Smooth muscle cell (in vitro differentiated cells): Measurements from ENCODE around the gene SRGAP1. TPM values are rescaled to one million over a fixed set of nuclear protein-coding genes. Genes with fewer than 3 reads are reported as not detected.

Experiments used
- DNase-seq: peaks from one replicate; lab custom pipeline; 2025; ENCODE audit not compliant: unreplicated experiment; lab: John Stamatoyannopoulos, UW
- H2AFZ ChIP-seq: fragments of 200-600 bp; sonication (generic); 2 replicates; pipeline ENCODE4 v1.6.0; 2016; ENCODE audit warnings: antibody characterized with exemption, low read depth, mild to moderate bottlenecking
- H3F3A ChIP-seq: fragments of 200-600 bp; sonication (generic); 2 replicates; pipeline ENCODE4 v1.6.0; 2017; ENCODE audit warnings: antibody characterized with exemption, low read depth
- H3K27ac ChIP-seq: fragments of 200-600 bp; sonication (generic); 2 replicates; pipeline ENCODE4 v1.5.1; 2016; ENCODE audit warnings: low read depth, mild to moderate bottlenecking
- H3K27me3 ChIP-seq: fragments of 200-600 bp; sonication (generic); 2 replicates; pipeline ENCODE4 v1.6.1; 2016; ENCODE audit warnings: low read depth, mild to moderate bottlenecking
- H3K36me3 ChIP-seq: fragments of 200-600 bp; sonication (generic); 2 replicates; pipeline ENCODE4 v1.5.1; 2016; ENCODE audit warnings: low read depth
- H3K4me1 ChIP-seq: fragments of 200-600 bp; sonication (generic); 2 replicates; pipeline ENCODE4 v1.5.1; 2016; ENCODE audit warnings: low read depth
- H3K4me2 ChIP-seq: fragments of 200-600 bp; sonication (generic); 2 replicates; pipeline ENCODE4 v1.6.0; 2016; ENCODE audit warnings: mild to moderate bottlenecking
- H3K4me3 ChIP-seq: fragments of 200-600 bp; sonication (generic); 2 replicates; pipeline ENCODE4 v1.5.1; 2016; ENCODE audit warnings: mild to moderate bottlenecking
- H3K79me2 ChIP-seq: fragments of 200-600 bp; sonication (generic); 2 replicates; pipeline ENCODE4 v1.6.0; 2016; ENCODE audit warnings: low read depth, mild to moderate bottlenecking
- H3K9ac ChIP-seq: fragments of 200-600 bp; sonication (generic); 2 replicates; pipeline ENCODE4 v1.6.0; 2016; ENCODE audit warnings: low read depth
- H3K9me3 ChIP-seq: fragments of 200-600 bp; sonication (generic); replicated peaks from 2 replicates; pipeline ENCODE4 v1.5.1; 2016; ENCODE audit warnings: low read depth
- H4K20me1 ChIP-seq: fragments of 200-600 bp; sonication (generic); 2 replicates; pipeline ENCODE4 v1.6.0; 2016; ENCODE audit warnings: low read depth
- WGBS: methylation state at CpG from one replicate; pipeline ENCODE4 v1.1.7; 2016; ENCODE audit warnings: low lambda C conversion rate; 5-methylcytosine and 5-hydroxymethylcytosine counted together
- polyA plus RNA-seq: library from polyadenylated mRNA; unstranded; fragments of >200 nt; fragmentation: Nextera tagmentation; extraction: Ambion mirVana; gene quantifications from 2 replicates; pipeline ENCODE4 v1.2.1, GENCODE V29; 2016
- total RNA-seq: library from RNA; depleted of rRNA; stranded (reverse); fragments of >200 nt; gene quantifications from 2 replicates; pipeline ENCODE4 v1.2.3, GENCODE V29; 2014
- TF ChIP-seq, protein P1 (sequence below): fragments of 200-600 bp; sonication (generic); IDR thresholded peaks from 2 replicates; pipeline ENCODE4 v1.5.1; 2017; ENCODE audit warnings: borderline replicate concordance, mild to moderate bottlenecking, antibody characterized with exemption; ENCODE audit not compliant: insufficient read depth, poor library complexity, severe bottlenecking

SRGAP1 gene
- total and polyA plus RNA-seq, 2 experiments from 2014 or later, result 4.0 to 5.9 TPM

DNA sequence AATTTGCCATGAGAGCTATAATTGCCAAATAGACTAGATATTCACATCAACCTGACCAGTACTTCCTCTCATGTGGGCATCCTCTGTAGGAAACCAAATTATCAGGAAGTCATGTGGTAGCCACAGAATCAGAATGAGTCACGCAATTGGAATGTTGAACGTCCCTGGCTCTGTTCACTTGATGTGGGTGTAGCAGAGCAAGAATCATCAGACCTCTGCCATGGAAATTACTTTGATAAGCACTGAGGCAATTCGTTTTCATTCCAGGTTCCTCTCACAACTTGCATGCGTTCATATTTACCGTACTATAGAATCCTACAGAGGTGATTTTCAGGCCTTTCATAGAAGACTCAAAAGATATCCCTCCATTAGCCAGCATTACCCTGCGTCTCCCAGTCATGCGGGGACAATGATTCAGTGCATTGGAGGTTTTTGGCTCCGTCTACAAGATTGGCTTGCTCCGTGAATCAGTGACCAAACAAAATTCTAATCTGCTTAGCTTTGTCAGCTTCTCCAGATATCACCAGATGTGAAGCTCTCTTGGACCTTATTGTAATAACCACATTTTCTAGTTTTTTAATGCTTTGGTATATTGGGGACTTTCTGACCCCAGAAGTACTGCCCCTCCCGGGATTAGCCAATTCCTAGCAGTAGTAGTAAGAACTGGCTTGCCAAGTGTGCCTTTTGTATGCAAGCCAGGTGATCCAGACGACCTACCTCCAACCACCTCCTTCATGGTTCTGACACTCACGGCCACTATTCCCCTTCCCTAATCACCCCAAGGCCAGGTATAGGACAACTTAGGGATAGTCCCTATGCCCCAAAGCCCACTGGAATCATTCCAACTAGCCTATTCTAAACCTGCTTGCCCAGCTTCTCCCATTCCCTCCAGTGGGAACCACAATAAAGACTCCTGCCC is 244.2 kb downstream of the SRGAP1 start:
- H3K27me3 ChIP-seq, result no peaks in the 10 kb centered on the region
- no peaks in the 10 kb centered on the region for H3K36me3 ChIP-seq
- TF ChIP-seq, protein P1, sequence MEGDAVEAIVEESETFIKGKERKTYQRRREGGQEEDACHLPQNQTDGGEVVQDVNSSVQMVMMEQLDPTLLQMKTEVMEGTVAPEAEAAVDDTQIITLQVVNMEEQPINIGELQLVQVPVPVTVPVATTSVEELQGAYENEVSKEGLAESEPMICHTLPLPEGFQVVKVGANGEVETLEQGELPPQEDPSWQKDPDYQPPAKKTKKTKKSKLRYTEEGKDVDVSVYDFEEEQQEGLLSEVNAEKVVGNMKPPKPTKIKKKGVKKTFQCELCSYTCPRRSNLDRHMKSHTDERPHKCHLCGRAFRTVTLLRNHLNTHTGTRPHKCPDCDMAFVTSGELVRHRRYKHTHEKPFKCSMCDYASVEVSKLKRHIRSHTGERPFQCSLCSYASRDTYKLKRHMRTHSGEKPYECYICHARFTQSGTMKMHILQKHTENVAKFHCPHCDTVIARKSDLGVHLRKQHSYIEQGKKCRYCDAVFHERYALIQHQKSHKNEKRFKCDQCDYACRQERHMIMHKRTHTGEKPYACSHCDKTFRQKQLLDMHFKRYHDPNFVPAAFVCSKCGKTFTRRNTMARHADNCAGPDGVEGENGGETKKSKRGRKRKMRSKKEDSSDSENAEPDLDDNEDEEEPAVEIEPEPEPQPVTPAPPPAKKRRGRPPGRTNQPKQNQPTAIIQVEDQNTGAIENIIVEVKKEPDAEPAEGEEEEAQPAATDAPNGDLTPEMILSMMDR, result no peak
- WGBS, result 57% methylated on average over 12 of the region's 12 CpGs
- H4K20me1 ChIP-seq, result no peaks in the 10 kb centered on the region
- H3K9ac ChIP-seq, result no peak overlapping the region
- H3K4me2 ChIP-seq, result peak overlapping the region; percentile 42
- DNase-seq, result no peak
- no peaks in the 10 kb centered on the region for H3F3A ChIP-seq
- H2AFZ ChIP-seq, result no peak overlapping the region
- H3K27ac ChIP-seq, result peak overlapping the region; percentile 78
- H3K79me2 ChIP-seq, result no peaks in the 10 kb centered on the region
- no peak overlapping the region for H3K4me3 ChIP-seq
- no peaks in the 10 kb centered on the region for H3K4me1 ChIP-seq
- no peaks in the 10 kb centered on the region for H3K9me3 ChIP-seq

DNA sequence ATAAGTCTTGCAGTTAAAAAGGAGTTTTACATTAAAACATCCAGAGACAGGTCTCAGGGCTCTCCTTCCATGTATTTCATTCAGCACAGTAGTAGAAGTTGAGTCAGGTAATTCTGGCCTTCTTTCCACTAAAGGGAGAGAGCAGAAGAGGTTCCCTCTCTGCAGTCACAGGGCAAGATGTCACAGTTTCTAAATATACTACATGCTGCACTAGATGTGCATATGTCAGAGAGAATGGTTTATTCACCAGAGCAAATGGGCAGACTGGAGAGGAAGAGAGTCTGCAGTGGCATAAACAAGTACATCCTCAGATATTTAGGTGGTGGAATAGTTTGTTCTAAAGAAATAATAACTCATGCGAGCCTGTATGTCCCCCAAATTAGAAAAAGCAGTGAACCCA is 245.5 kb downstream of the SRGAP1 start:
- Histone ChIP-seq H2AFZ (no peak overlapping the region), H4K20me1 (no peaks in the 10 kb centered on the region), H3K4me2 (no peak overlapping the region), H3K36me3 (no peaks in the 10 kb centered on the region), H3K4me1 (no peaks in the 10 kb centered on the region), H3K4me3 (no peak overlapping the region), H3K27ac (no peak overlapping the region), H3K27me3 (no peaks in the 10 kb centered on the region), H3K9me3 (no peaks in the 10 kb centered on the region), H3F3A (no peaks in the 10 kb centered on the region), H3K9ac (no peak overlapping the region), H3K79me2 (no peaks in the 10 kb centered on the region)
- TF ChIP-seq, protein P1, result no peak
- 97% methylated on average over 1 of the region's 1 CpG for WGBS
- no peak for DNase-seq

DNA sequence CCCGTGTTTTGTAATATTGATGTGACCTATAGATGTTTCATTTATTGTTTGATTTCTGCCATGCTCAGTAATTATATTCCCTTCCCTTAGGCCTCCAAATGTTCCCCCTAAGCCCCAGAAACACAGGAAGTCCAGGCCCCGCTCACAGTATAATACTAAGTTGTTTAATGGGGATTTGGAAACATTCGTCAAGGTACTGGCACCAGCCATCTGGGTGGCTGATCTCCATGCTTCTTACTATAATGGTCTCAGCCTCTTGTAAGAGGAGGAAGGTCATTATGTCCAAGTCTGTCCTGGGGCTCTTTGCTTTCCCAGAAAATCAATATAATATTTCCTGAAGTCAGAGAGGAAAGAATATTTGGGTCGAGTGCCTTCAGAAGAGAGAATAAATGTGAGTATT is 246.7 kb downstream of the SRGAP1 start:
- Histone ChIP-seq H3K27me3 (no peaks in the 10 kb centered on the region), H3K4me3 (no peak overlapping the region), H3K79me2 (no peaks in the 10 kb centered on the region), H4K20me1 (no peaks in the 10 kb centered on the region), H3K4me2 (no peak overlapping the region), H3K27ac (no peak overlapping the region), H3K36me3 (no peaks in the 10 kb centered on the region), H3F3A (no peaks in the 10 kb centered on the region), H3K4me1 (no peaks in the 10 kb centered on the region), H2AFZ (no peak overlapping the region), H3K9me3 (no peaks in the 10 kb centered on the region), H3K9ac (no peak overlapping the region)
- no peak for DNase-seq
- TF ChIP-seq, protein P1, result no peak
- 91% methylated on average over 4 of the region's 4 CpGs for WGBS
